AML-193 (cell line): ENCODE data around the gene FAT1.

Source experiments
- DNase-seq, 2 experiments: peaks; one replicate each; lab custom pipeline; 2025; lab: John Stamatoyannopoulos, UW

The FAT1 gene

DNA sequence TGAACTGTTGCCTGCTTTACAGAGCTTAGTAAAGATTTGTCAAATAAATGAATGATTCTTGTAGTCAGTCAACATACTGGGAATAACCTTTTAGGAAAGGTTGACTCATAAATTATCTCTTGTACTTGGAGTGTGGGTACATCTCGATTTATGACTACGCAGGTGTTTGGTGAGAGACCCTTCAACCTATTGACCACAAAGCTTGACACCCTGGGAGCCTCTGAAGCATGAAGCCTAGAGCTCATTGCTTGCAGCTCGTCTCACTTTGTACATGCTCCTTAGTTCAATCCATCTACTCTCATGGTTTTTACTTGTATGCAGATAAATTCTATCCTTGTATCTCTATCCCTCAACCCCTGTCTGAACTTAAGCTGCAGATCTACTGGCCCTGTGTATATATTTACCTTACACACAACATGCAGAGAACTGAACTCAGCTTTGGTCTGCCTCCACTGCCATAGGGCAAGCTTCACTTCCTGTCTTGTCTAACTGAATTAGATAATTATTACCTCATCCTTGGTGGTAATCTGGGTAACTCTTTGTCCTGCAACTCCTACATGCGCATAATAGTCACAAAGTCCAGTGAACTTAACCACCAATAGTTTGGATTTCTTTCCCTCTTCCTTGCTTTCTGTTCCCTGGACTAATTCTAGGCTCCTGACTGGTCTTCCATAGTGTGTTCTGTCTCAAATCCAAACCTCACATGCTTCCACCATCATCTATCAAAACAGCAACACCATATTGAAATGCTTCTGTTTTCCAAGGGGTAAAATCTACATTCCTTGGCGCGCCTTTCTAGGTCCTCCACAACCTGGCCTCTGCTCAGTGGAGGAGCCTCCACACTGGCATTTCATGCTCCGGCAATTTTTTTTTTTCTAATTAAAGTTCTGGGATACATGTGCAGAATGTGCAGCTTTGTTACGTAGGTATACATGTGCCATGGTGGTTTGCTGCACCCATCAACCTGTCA lies 32.2 kb upstream of the FAT1 start:
- no peak for DNase-seq

- DNase-seq, result no peak
Observed at GRCh38 chr4:186754976-186755375, 31.3 kb upstream of the FAT1 start.

- no peak for DNase-seq
Observed at GRCh38 chr4:186752325-186752724, 28.7 kb upstream of the FAT1 start.

DNA sequence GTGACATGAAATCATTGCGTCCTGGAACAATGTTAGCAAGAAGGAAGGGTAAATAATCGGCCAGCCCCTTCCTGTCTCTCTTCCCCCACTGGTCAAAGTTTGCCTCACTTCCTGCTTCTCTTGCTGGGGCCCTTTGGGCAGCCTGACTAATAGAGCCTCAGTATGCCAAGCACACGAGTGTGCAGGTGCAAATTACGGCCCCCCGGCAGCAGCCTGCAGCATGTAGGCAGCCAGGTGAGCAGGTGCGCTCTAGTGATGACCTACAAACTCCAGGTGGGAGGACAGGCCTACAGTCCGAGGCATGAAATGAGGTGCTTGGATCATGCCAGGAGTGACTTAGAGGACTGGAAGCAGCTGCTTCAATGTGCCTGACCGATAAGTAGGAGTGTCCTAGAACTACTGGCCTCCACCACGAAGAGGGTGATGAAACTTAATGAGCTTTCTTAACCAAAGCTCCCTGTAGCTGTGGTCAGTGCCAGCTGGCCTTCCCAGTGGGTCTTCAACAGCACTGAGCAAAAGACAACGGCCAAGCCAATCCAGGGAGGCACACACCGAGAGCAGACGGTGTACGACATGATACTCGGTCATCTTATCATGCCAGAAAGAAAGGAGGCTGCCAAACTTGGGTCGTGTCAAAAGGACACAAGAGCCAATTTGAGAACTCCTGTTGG lies 26.1 kb upstream of the FAT1 start:
- no peak for DNase-seq

GRCh38 chr4:186746581-186746980 lies 22.9 kb upstream of the FAT1 start:
- DNase-seq, result no peak

- no peak for DNase-seq
Observed at GRCh38 chr4:186743261-186743660, 19.6 kb upstream of the FAT1 start.

GRCh38 chr4:186740822-186741221 lies 17.2 kb upstream of the FAT1 start:
- DNase-seq, result no peak

DNA sequence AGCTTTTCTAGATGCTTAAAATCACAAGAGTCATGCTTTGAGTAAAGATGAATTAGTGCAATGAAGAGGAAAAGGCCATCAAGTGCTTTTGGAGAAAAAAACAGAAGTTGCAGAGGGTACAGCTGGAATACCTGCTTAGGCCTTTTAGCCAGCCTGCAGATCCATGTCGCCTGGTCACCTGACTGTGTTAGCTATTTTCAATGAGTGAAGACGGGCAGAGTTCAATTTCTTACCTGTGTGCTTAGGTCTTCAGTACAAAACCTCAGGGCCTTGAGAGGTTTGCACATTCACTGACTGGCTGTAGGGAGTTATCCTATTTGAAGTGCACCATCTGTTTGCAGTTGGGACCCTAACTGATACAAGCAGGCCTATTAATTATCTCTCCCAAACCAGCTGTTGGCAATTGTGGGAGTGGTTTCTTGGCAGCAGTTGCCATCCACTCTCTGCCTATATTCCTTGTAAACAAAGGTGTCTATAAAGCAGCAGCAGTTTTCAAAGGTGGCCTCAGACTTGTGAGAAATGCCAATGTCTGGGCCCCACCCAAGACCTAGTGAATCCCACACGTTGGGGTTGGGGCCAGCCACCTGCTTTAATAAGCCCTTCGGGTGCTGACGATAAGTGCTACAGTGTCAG lies 16.3 kb upstream of the FAT1 start:
- DNase-seq, result no peak

DNA sequence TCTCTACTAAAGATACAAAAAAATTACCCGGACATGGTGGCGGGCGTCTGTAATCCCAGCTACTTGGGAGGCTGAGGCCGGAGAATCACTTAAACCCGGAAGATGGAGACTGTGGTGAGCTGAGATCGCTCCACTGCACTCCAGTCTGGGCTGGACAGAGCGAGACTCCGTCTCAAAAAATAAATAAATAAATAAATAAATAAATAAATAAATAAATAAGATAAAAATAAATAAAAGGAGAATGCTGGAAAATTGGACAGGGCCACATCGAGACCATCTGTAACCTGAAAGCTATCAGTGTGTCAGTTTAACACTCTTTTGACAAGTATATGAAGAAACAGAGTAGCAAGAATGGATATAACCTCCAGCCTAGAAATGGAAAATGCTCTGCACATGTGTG lies 15.7 kb upstream of the FAT1 start:
- no peak for DNase-seq

DNA sequence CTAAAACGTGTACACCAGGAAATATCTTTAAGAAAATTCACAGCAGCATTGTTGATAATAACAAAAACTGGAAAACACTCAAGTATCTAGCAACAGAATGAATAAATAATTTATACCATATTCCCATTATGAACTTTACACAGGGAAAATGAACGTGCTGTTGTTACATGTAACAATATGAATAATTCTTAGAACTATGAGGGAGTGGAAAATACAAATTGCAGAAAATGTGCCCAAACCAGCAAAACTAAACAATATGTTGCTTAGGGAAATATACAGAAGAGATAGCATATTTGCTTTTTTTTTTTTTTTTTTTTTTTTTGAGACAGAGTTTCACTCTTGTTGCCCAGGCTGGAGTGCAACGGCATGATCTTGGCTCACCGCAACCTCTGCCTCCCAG lies 14.8 kb upstream of the FAT1 start:
- DNase-seq, result no peak

- no peak for DNase-seq
Observed at GRCh38 chr4:186737427-186737826, 13.8 kb upstream of the FAT1 start.

GRCh38 chr4:186736466-186736865 lies 12.8 kb upstream of the FAT1 start:
- DNase-seq, result no peak

DNA sequence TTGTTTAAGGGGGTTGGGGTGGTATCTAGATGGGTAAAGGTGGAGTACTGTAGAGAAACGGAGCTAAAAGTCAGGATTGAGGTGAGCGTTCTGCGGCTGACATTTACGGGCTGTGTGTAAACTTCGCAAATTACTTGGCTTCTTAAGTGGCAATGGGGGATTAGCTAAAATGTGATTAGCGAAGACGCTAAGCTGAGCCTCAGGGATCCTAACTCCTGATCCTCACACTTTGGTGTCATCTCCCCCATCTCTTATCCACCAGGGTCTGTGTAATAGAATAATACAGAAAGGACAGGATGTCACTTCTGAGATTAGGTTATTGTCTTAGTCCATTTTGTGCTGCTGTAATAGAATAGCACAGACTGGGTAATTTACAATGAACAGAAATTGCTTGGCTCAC lies 10.6 kb upstream of the FAT1 start:
- no peak for DNase-seq

- no peak for DNase-seq
Observed at GRCh38 chr4:186733778-186734177, 10.1 kb upstream of the FAT1 start.

- DNase-seq, result no peak
Observed at GRCh38 chr4:186730621-186731020, 7.0 kb upstream of the FAT1 start.

GRCh38 chr4:186729856-186730255 lies 6.2 kb upstream of the FAT1 start:
- no peak for DNase-seq

GRCh38 chr4:186728631-186729271 lies 5.1 kb upstream of the FAT1 start:
- DNase-seq, result no peak

DNA sequence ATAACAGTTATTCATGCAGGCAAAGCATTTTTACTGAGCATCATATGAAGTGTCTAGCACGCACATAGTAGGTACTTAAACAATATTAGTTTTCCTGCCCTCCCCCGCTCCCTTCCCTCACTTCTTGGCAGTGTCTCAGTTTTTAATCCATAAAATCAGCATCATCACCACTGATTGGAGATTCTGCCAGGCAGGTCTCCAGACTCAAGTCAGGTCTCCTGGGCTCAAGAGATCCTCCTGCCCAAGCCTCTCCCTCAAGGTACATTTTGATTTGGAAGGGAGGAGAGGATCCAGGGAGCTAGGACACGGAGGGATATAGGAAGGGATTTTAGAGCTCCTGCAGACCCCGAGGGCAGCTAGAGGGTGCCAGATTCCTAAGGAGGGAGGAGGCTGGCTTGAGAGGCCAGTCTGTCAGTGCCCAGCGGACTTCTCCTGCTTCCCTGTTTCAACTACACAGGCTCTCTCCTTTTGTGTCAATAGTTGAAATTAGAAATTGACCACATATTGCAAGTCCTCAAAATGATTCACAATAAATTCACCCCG lies 4.4 kb upstream of the FAT1 start:
- DNase-seq, result no peak

GRCh38 chr4:186727169-186727976 lies 3.7 kb upstream of the FAT1 start:
- no peak for DNase-seq

DNA sequence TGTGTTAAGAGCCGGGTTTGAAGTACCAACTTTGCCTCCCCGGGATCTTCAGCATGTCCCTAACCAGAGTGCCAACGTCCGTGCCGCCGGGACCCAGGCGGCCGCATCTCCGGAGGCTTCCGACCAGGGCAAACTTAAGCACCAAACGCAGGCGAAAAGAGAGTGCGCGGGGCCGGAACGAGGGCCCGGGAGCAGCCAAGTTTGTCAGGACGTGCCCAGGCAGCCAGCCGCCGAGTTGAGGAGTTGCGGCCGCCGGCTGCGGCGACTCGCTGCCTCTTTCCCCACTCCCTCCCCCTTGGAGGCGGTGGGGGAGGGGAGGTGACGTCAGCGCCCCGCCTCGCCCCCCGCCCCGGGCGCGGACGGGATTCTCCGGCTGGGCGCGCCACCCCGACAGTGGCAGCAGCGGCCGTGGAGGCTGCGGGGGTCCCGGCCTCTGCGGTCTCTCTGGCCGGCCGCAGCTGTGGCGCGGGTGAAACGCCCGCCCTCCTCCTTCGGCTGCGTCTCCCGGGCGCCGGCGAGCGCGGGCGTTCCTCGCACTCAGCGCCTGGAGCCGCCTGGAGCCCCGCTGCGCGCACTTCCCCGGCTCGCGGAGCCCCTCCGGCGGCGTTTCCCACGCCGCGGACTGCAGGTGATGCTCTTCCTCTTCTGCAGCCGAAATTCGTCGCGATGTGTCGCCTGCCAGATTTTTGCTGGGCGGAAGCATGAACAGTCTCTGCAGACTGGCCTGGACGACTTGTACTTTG lies 2.9 kb upstream of the FAT1 start:
- DNase-seq, result no peak
